HG03457 (cell line): ENCODE data around the gene PM20D2.

Source experiments
- ATAC-seq: cut with Tn5 transposase; IDR thresholded peaks from one replicate; pipeline ENCODE4 v1.9.1; 2021; ENCODE audit warnings: moderate number of reproducible peaks; ENCODE audit not compliant: unreplicated experiment

PM20D2 gene

GRCh38 chr6:89199579-89199978 is 53.7 kb downstream of the PM20D2 start:
- ATAC-seq: no peak

- ATAC-seq: no peak
These were observed 54.9 kb downstream of the PM20D2 start for GRCh38 chr6:89200706-89201215.

GRCh38 chr6:89204096-89204495 is 58.2 kb downstream of the PM20D2 start:
- no peak for ATAC-seq

GRCh38 chr6:89205819-89206218 is 60.0 kb downstream of the PM20D2 start:
- no peak for ATAC-seq

GRCh38 chr6:89208551-89208950 is 62.7 kb downstream of the PM20D2 start:
- ATAC-seq: no peak

GRCh38 chr6:89209457-89209856 is 63.6 kb downstream of the PM20D2 start:
- no peak for ATAC-seq

- no peak for ATAC-seq
These were observed 66.6 kb downstream of the PM20D2 start for GRCh38 chr6:89212472-89212871.

- no peak for ATAC-seq
These were observed 68.3 kb downstream of the PM20D2 start for GRCh38 chr6:89214197-89214596.
